ENCODE results near the gene HDAC9.

The HDAC9 gene

GRCh38 chr7:18491871-18492270 is 3.7 kb upstream of the HDAC9 start:
- Histone ChIP-seq H3K4me1 (peaks cover 19% of the 10 kb centered on the region), H3K27me3 (no peaks in the 10 kb centered on the region), H4K20me1 (no peaks in the 10 kb centered on the region), H3K9ac (no peak overlapping the region), H3K4me3 (no peak overlapping the region), H3K9me3 (no peaks in the 10 kb centered on the region), H3K36me3 (no peaks in the 10 kb centered on the region), H3K4me2 (no peak overlapping the region), H3K27ac (no peak overlapping the region)
- TF ChIP-seq Cebpa-rat (IDR thresholded peaks at IDR 0.05), result no peak; the same call in 1 of the 2 replicates

- H3K4me1 ChIP-seq, result peaks cover 37% of the 10 kb centered on the region
- H4K20me1 ChIP-seq, result no peaks in the 10 kb centered on the region
- peak overlapping the region; percentile 81 for H3K9ac ChIP-seq
- H3K4me3 ChIP-seq, result peak overlapping the region; percentile 73; the same call in 1 of the 2 replicates
- H3K4me2 ChIP-seq, result peak overlapping the region; percentile 85
- no peak for TF ChIP-seq Cebpa-rat (IDR thresholded peaks at IDR 0.05)
- H3K9me3 ChIP-seq, result no peaks in the 10 kb centered on the region
- H3K27ac ChIP-seq, result peak overlapping the region; percentile 87
- H3K36me3 ChIP-seq, result no peaks in the 10 kb centered on the region
- H3K27me3 ChIP-seq, result no peaks in the 10 kb centered on the region
Measured at GRCh38 chr7:18494406-18494805, 1.1 kb upstream of the HDAC9 start.

- peak overlapping the region; percentile 81 for H3K9ac ChIP-seq
- H3K4me3 ChIP-seq, result peak overlapping the region; percentile 73
- TF ChIP-seq Cebpa-rat (IDR thresholded peaks at IDR 0.05), result no peak
- no peaks in the 10 kb centered on the region for H3K36me3 ChIP-seq
- H3K4me2 ChIP-seq, result peak overlapping the region; percentile 85
- H3K9me3 ChIP-seq, result no peaks in the 10 kb centered on the region
- H4K20me1 ChIP-seq, result no peaks in the 10 kb centered on the region
- peaks cover 42% of the 10 kb centered on the region for H3K4me1 ChIP-seq
- H3K27me3 ChIP-seq, result no peaks in the 10 kb centered on the region
- H3K27ac ChIP-seq, result peak overlapping the region; percentile 87
Measured at GRCh38 chr7:18494821-18495408, 634 bp upstream of the HDAC9 start.

GRCh38 chr7:18496341-18496700 is 772 bp downstream of the HDAC9 start:
- H3K36me3 ChIP-seq, result 0 out of 2 replicates have a peak, but pooled peaks cover 4% of the 10 kb centered on the region
- H3K4me2 ChIP-seq, result peak overlapping the region; percentile 85
- peaks cover 56% of the 10 kb centered on the region for H3K4me1 ChIP-seq
- H4K20me1 ChIP-seq, result no peaks in the 10 kb centered on the region
- no peaks in the 10 kb centered on the region for H3K27me3 ChIP-seq
- peak overlapping the region; percentile 81 for H3K9ac ChIP-seq
- H3K4me3 ChIP-seq, result peak overlapping the region; percentile 73
- no peaks in the 10 kb centered on the region for H3K9me3 ChIP-seq
- TF ChIP-seq Cebpa-rat (IDR thresholded peaks at IDR 0.05), result no peak
- H3K27ac ChIP-seq, result peak overlapping the region; percentile 87

- Histone ChIP-seq H3K9me3 (no peaks in the 10 kb centered on the region), H3K4me2 (peak overlapping the region; percentile 85), H3K4me3 (peak overlapping the region; percentile 73), H4K20me1 (no peaks in the 10 kb centered on the region), H3K9ac (peak overlapping the region; percentile 81), H3K36me3 (peaks cover 10% of the 10 kb centered on the region; the same call in 1 of the 2 replicates), H3K4me1 (peaks cover 64% of the 10 kb centered on the region), H3K27ac (peak overlapping the region; percentile 87), H3K27me3 (no peaks in the 10 kb centered on the region)
- no peak for TF ChIP-seq Cebpa-rat (IDR thresholded peaks at IDR 0.05)
Measured at GRCh38 chr7:18497082-18497481, 1.5 kb downstream of the HDAC9 start.

GRCh38 chr7:18497800-18498199 is 2.3 kb downstream of the HDAC9 start:
- Histone ChIP-seq H3K9ac (peak overlapping the region; percentile 81), H4K20me1 (no peaks in the 10 kb centered on the region), H3K4me2 (peak overlapping the region; percentile 85), H3K9me3 (no peaks in the 10 kb centered on the region), H3K4me3 (peak overlapping the region; percentile 73), H3K27me3 (no peaks in the 10 kb centered on the region), H3K4me1 (peaks cover 71% of the 10 kb centered on the region), H3K27ac (peak overlapping the region; percentile 87), H3K36me3 (peaks cover 15% of the 10 kb centered on the region; the same call in 1 of the 2 replicates)
- no peak for TF ChIP-seq Cebpa-rat (IDR thresholded peaks at IDR 0.05)

GRCh38 chr7:18498341-18498740 is 2.8 kb downstream of the HDAC9 start:
- Histone ChIP-seq H3K27ac (peak overlapping the region; percentile 87), H3K36me3 (peaks cover 19% of the 10 kb centered on the region; the same call in 1 of the 2 replicates), H3K4me3 (peak overlapping the region; percentile 73), H4K20me1 (no peaks in the 10 kb centered on the region), H3K4me1 (peaks cover 74% of the 10 kb centered on the region), H3K27me3 (no peaks in the 10 kb centered on the region), H3K9me3 (no peaks in the 10 kb centered on the region), H3K9ac (peak overlapping the region; percentile 81), H3K4me2 (peak overlapping the region; percentile 85)
- no peak for TF ChIP-seq Cebpa-rat (IDR thresholded peaks at IDR 0.05)

- Histone ChIP-seq H3K9me3 (no peaks in the 10 kb centered on the region), H4K20me1 (no peaks in the 10 kb centered on the region), H3K27me3 (no peaks in the 10 kb centered on the region), H3K36me3 (peaks cover 19% of the 10 kb centered on the region; the same call in 1 of the 2 replicates), H3K27ac (peak overlapping the region; percentile 26), H3K9ac (peak overlapping the region; percentile 43; the same call in 1 of the 2 replicates), H3K4me1 (peaks cover 74% of the 10 kb centered on the region), H3K4me2 (peak overlapping the region; percentile 85), H3K4me3 (peak overlapping the region; percentile 73)
- no peak for TF ChIP-seq Cebpa-rat (IDR thresholded peaks at IDR 0.05)
Measured at GRCh38 chr7:18499407-18500177, 4.0 kb downstream of the HDAC9 start.

GRCh38 chr7:18503126-18503866 is 7.7 kb downstream of the HDAC9 start:
- Histone ChIP-seq H3K27me3 (no peaks in the 10 kb centered on the region), H3K9me3 (no peaks in the 10 kb centered on the region), H4K20me1 (no peaks in the 10 kb centered on the region), H3K36me3 (peaks cover 27% of the 10 kb centered on the region; the same call in 1 of the 2 replicates), H3K9ac (no peak overlapping the region), H3K4me1 (peaks cover 99% of the 10 kb centered on the region), H3K4me3 (no peak overlapping the region), H3K27ac (peak overlapping the region; percentile 63), H3K4me2 (peak overlapping the region; percentile 82)
- TF ChIP-seq Cebpa-rat (IDR thresholded peaks at IDR 0.05), result no peak
